Hepatocyte (in vitro differentiated cells): ENCODE data around the gene RALGPS2. TPM values are rescaled to one million over a fixed set of nuclear protein-coding genes. Genes with fewer than 3 reads are reported as not detected.
A peak's percentile ranks its signal among the peaks of the same experiment; 100 is the strongest.

ENCODE experiments used
- DNase-seq: peaks from one replicate; pipeline ENCODE4 v3.0.0-alpha.2; 2016; ENCODE audit warnings: low spot score
- H2AFZ ChIP-seq: fragments of 200-600 bp; sonication (generic); 2 replicates; pipeline ENCODE4 v1.6.0; 2016; ENCODE audit warnings: antibody characterized with exemption, mild to moderate bottlenecking
- H3K27ac ChIP-seq: fragments of 200-600 bp; sonication (generic); 2 replicates; pipeline ENCODE4 v1.5.1; 2016; ENCODE audit warnings: mild to moderate bottlenecking
- H3K27me3 ChIP-seq: fragments of 200-600 bp; sonication (generic); 2 replicates; pipeline ENCODE4 v1.6.1; 2016
- H3K36me3 ChIP-seq: fragments of 200-600 bp; sonication (generic); replicated peaks from 2 replicates; pipeline ENCODE4 v1.5.1; 2016; ENCODE audit warnings: low read depth; ENCODE audit not compliant: insufficient read depth
- H3K4me1 ChIP-seq: fragments of 200-600 bp; sonication (generic); 2 replicates; pipeline ENCODE4 v1.5.1; 2016; ENCODE audit warnings: mild to moderate bottlenecking, moderate library complexity; ENCODE audit not compliant: insufficient read depth
- H3K4me2 ChIP-seq: fragments of 200-600 bp; sonication (generic); 2 replicates; pipeline ENCODE4 v1.6.0; 2016
- H3K4me3 ChIP-seq: fragments of 200-600 bp; sonication (generic); 2 replicates; pipeline ENCODE4 v1.5.1; 2016; ENCODE audit warnings: mild to moderate bottlenecking
- H3K79me2 ChIP-seq: fragments of 200-600 bp; sonication (generic); 2 replicates; pipeline ENCODE4 v1.6.0; 2017; ENCODE audit warnings: mild to moderate bottlenecking
- H3K9me2 ChIP-seq: fragments of 200-600 bp; sonication (generic); replicated peaks from 2 replicates; pipeline ENCODE4 v1.6.0; 2017; ENCODE audit warnings: mild to moderate bottlenecking; ENCODE audit not compliant: insufficient read depth
- H3K9me3 ChIP-seq: fragments of 200-600 bp; sonication (generic); 2 replicates; pipeline ENCODE4 v1.5.1; 2016; ENCODE audit warnings: low read depth, mild to moderate bottlenecking
- H4K20me1 ChIP-seq: fragments of 200-600 bp; sonication (generic); 2 replicates; pipeline ENCODE4 v1.6.0; 2016; ENCODE audit warnings: mild to moderate bottlenecking; ENCODE audit not compliant: insufficient read depth, poor library complexity, severe bottlenecking
- CTCF ChIP-seq: fragments of 200-600 bp; sonication (generic); IDR thresholded peaks from 2 replicates; pipeline ENCODE4 v1.5.1; 2016; ENCODE audit warnings: antibody characterized with exemption, mild to moderate bottlenecking; ENCODE audit not compliant: poor library complexity
- EZH2 ChIP-seq: fragments of 200-600 bp; sonication (generic); IDR thresholded peaks from 2 replicates; pipeline ENCODE4 v1.6.1; 2016; ENCODE audit warnings: antibody characterized with exemption, mild to moderate bottlenecking, borderline replicate concordance
- EZH2phosphoT487 ChIP-seq: fragments of 200-600 bp; sonication (generic); IDR thresholded peaks from one replicate; pipeline ENCODE4 v1.6.1; 2018; ENCODE audit warnings: antibody characterized with exemption, mild to moderate bottlenecking, low read depth, moderate library complexity; ENCODE audit not compliant: unreplicated experiment, severe bottlenecking
- WGBS: methylation state at CpG from one replicate; pipeline ENCODE4 v1.1.6; 2016; ENCODE audit warnings: low lambda C conversion rate; ENCODE audit errors: missing lambda C conversion rate; 5-methylcytosine and 5-hydroxymethylcytosine counted together
- polyA plus RNA-seq: library from polyadenylated mRNA; unstranded; fragments of >200 nt; fragmentation: Nextera tagmentation; extraction: Ambion mirVana; gene quantifications from 2 replicates; pipeline ENCODE4 v1.2.1, GENCODE V29; 2016
- total RNA-seq: library from RNA; depleted of rRNA; stranded (reverse); fragments of >200 nt; gene quantifications from 2 replicates; pipeline ENCODE4 v1.2.3, GENCODE V29; 2014

Gene RALGPS2
- total and polyA plus RNA-seq, 2 experiments from 2014 or later, result 9.3 to 35.4 TPM

GRCh38 chr1:178682886-178683285 is 42.2 kb upstream of the RALGPS2 start:
- no peaks in the 10 kb centered on the region for H3K9me3 ChIP-seq
- WGBS, result 87% methylated on average over 2 of the region's 2 CpGs
- no peak overlapping the region for H3K4me3 ChIP-seq
- no peaks in the 10 kb centered on the region for H3K9me2 ChIP-seq
- DNase-seq, result no peak
- H3K27ac ChIP-seq, result no peak overlapping the region
- no peaks in the 10 kb centered on the region for H3K27me3 ChIP-seq
- TF ChIP-seq EZH2phosphoT487 (no peak), EZH2 (no peak), CTCF (no peak)
- H4K20me1 ChIP-seq, result no peaks in the 10 kb centered on the region
- H3K36me3 ChIP-seq, result no peaks in the 10 kb centered on the region
- H2AFZ ChIP-seq, result no peak overlapping the region
- H3K79me2 ChIP-seq, result no peaks in the 10 kb centered on the region
- H3K4me2 ChIP-seq, result no peak overlapping the region
- H3K4me1 ChIP-seq, result peaks cover 7% of the 10 kb centered on the region

GRCh38 chr1:178683291-178683690 is 41.8 kb upstream of the RALGPS2 start:
- H2AFZ ChIP-seq, result no peak overlapping the region
- no peaks in the 10 kb centered on the region for H4K20me1 ChIP-seq
- H3K36me3 ChIP-seq, result no peaks in the 10 kb centered on the region
- H3K4me3 ChIP-seq, result no peak overlapping the region
- 100% methylated on average over 2 of the region's 2 CpGs for WGBS
- H3K4me2 ChIP-seq, result no peak overlapping the region
- TF ChIP-seq CTCF (no peak), EZH2 (no peak), EZH2phosphoT487 (no peak)
- peaks cover 7% of the 10 kb centered on the region for H3K4me1 ChIP-seq
- H3K9me2 ChIP-seq, result no peaks in the 10 kb centered on the region
- H3K27ac ChIP-seq, result no peak overlapping the region
- DNase-seq, result no peak
- no peaks in the 10 kb centered on the region for H3K79me2 ChIP-seq
- no peaks in the 10 kb centered on the region for H3K9me3 ChIP-seq
- H3K27me3 ChIP-seq, result no peaks in the 10 kb centered on the region

- no peaks in the 10 kb centered on the region for H3K36me3 ChIP-seq
- no peaks in the 10 kb centered on the region for H3K79me2 ChIP-seq
- no peak for DNase-seq
- WGBS, result 84% methylated on average over 5 of the region's 5 CpGs
- TF ChIP-seq CTCF, result no peak
- TF ChIP-seq EZH2, result no peak
- TF ChIP-seq EZH2phosphoT487, result no peak
- H3K9me2 ChIP-seq, result no peaks in the 10 kb centered on the region
- no peaks in the 10 kb centered on the region for H3K9me3 ChIP-seq
- H4K20me1 ChIP-seq, result no peaks in the 10 kb centered on the region
- peak overlapping the region; percentile 39 for H3K27ac ChIP-seq
- H3K4me2 ChIP-seq, result no peak overlapping the region
- H3K27me3 ChIP-seq, result no peaks in the 10 kb centered on the region
- no peak overlapping the region for H2AFZ ChIP-seq
- no peak overlapping the region for H3K4me3 ChIP-seq
- H3K4me1 ChIP-seq, result peaks cover 7% of the 10 kb centered on the region
These were observed 40.9 kb upstream of the RALGPS2 start for GRCh38 chr1:178684111-178684510.

GRCh38 chr1:178684542-178685000 is 40.5 kb upstream of the RALGPS2 start:
- peak; percentile 14 for DNase-seq
- H3K9me3 ChIP-seq, result no peaks in the 10 kb centered on the region
- H3K4me2 ChIP-seq, result no peak overlapping the region

More at GRCh38 chr1:178684542-178685000, 40.5 kb upstream of the RALGPS2 start:
- Histone ChIP-seq H3K27me3 (no peaks in the 10 kb centered on the region), H3K36me3 (no peaks in the 10 kb centered on the region), H3K27ac (peak overlapping the region; percentile 39), H3K79me2 (no peaks in the 10 kb centered on the region), H3K4me1 (peaks cover 7% of the 10 kb centered on the region), H3K9me2 (no peaks in the 10 kb centered on the region), H4K20me1 (no peaks in the 10 kb centered on the region), H2AFZ (no peak overlapping the region), H3K4me3 (no peak overlapping the region)
- TF ChIP-seq CTCF, result no peak
- no peak for TF ChIP-seq EZH2phosphoT487
- no peak for TF ChIP-seq EZH2
- 96% methylated on average over 1 of the region's 1 CpG for WGBS
